Stimulated activated naive CD8-positive, alpha-beta T cell treated with anti-CD3 and anti-CD28 coated beads, Interleukin-15, Interleukin-2, amounts not matched to agents 100 ng/mL and 50 ng/mL, for 24 hours (primary cell): ENCODE results near the gene ORAI2.
"Not testable (repeated sequence)": the region's sequence is repeated elsewhere in the genome, so short reads cannot be mapped to it uniquely, and the experiment has no call there.

Experiments
- H3K27ac Mint-ChIP-seq: one replicate; pipeline ENCODE4 v1.8.0; 2021; ENCODE audit warnings: mild to moderate bottlenecking, mixed read lengths
- H3K27me3 Mint-ChIP-seq: one replicate; pipeline ENCODE4 v1.8.0; 2021; ENCODE audit warnings: mixed read lengths
- H3K36me3 Mint-ChIP-seq: one replicate; pipeline ENCODE4 v1.8.0; 2021; ENCODE audit warnings: low read depth, mixed read lengths
- H3K4me1 Mint-ChIP-seq: one replicate; pipeline ENCODE4 v1.8.0; 2021; ENCODE audit warnings: low read depth, mixed read lengths
- H3K4me3 Mint-ChIP-seq: one replicate; pipeline ENCODE4 v1.8.0; 2021; ENCODE audit warnings: mild to moderate bottlenecking, mixed read lengths
- H3K9me3 Mint-ChIP-seq: one replicate; pipeline ENCODE4 v1.8.0; 2021; ENCODE audit warnings: mixed read lengths

The ORAI2 gene

GRCh38 chr7:102479982-102480637 is 46.7 kb downstream of the ORAI2 start:
- H3K27me3 Mint-ChIP-seq, H3K36me3 Mint-ChIP-seq, H3K9me3 Mint-ChIP-seq, H3K27ac Mint-ChIP-seq, H3K4me3 Mint-ChIP-seq, H3K4me1 Mint-ChIP-seq: not testable (repeated sequence)

GRCh38 chr7:102481962-102482361 is 48.6 kb downstream of the ORAI2 start:
- H3K9me3 Mint-ChIP-seq, H3K4me1 Mint-ChIP-seq, H3K36me3 Mint-ChIP-seq, H3K27ac Mint-ChIP-seq, H3K4me3 Mint-ChIP-seq, H3K27me3 Mint-ChIP-seq: not testable (repeated sequence)

GRCh38 chr7:102484317-102484716 is 50.9 kb downstream of the ORAI2 start:
- H3K27ac Mint-ChIP-seq, H3K27me3 Mint-ChIP-seq, H3K4me3 Mint-ChIP-seq, H3K4me1 Mint-ChIP-seq, H3K36me3 Mint-ChIP-seq, H3K9me3 Mint-ChIP-seq: not testable (repeated sequence)

- H3K4me1 Mint-ChIP-seq, H3K36me3 Mint-ChIP-seq, H3K9me3 Mint-ChIP-seq, H3K27ac Mint-ChIP-seq, H3K27me3 Mint-ChIP-seq, H3K4me3 Mint-ChIP-seq: not testable (repeated sequence)
Measured at GRCh38 chr7:102490529-102491075, 57.2 kb downstream of the ORAI2 start.

GRCh38 chr7:102493220-102493935 is 60.0 kb downstream of the ORAI2 start:
- H3K27me3 Mint-ChIP-seq, H3K9me3 Mint-ChIP-seq, H3K27ac Mint-ChIP-seq, H3K36me3 Mint-ChIP-seq, H3K4me3 Mint-ChIP-seq, H3K4me1 Mint-ChIP-seq: not testable (repeated sequence)

- H3K27ac Mint-ChIP-seq, H3K9me3 Mint-ChIP-seq, H3K27me3 Mint-ChIP-seq, H3K4me3 Mint-ChIP-seq, H3K4me1 Mint-ChIP-seq, H3K36me3 Mint-ChIP-seq: not testable (repeated sequence)
Measured at GRCh38 chr7:102494026-102494425, 60.7 kb downstream of the ORAI2 start.

GRCh38 chr7:102494473-102495149 is 61.2 kb downstream of the ORAI2 start:
- H3K4me1 Mint-ChIP-seq, H3K27me3 Mint-ChIP-seq, H3K9me3 Mint-ChIP-seq, H3K4me3 Mint-ChIP-seq, H3K36me3 Mint-ChIP-seq, H3K27ac Mint-ChIP-seq: not testable (repeated sequence)

- H3K9me3 Mint-ChIP-seq, H3K4me1 Mint-ChIP-seq: not testable (repeated sequence)
Measured at GRCh38 chr7:102496861-102497260, 63.5 kb downstream of the ORAI2 start.

GRCh38 chr7:102497308-102497707 is 63.9 kb downstream of the ORAI2 start:
- not testable (repeated sequence) for H3K9me3 Mint-ChIP-seq, H3K27ac Mint-ChIP-seq, H3K27me3 Mint-ChIP-seq, H3K4me1 Mint-ChIP-seq, H3K4me3 Mint-ChIP-seq, H3K36me3 Mint-ChIP-seq

More at GRCh38 chr7:102496861-102497260, 63.5 kb downstream of the ORAI2 start:
- not testable (repeated sequence) for H3K4me3 Mint-ChIP-seq, H3K36me3 Mint-ChIP-seq, H3K27me3 Mint-ChIP-seq, H3K27ac Mint-ChIP-seq

GRCh38 chr7:102498321-102498720 is 64.9 kb downstream of the ORAI2 start:
- H3K4me1 Mint-ChIP-seq, H3K27ac Mint-ChIP-seq, H3K9me3 Mint-ChIP-seq, H3K36me3 Mint-ChIP-seq, H3K27me3 Mint-ChIP-seq, H3K4me3 Mint-ChIP-seq: not testable (repeated sequence)

- H3K4me3 Mint-ChIP-seq, H3K36me3 Mint-ChIP-seq, H3K4me1 Mint-ChIP-seq, H3K27ac Mint-ChIP-seq, H3K9me3 Mint-ChIP-seq, H3K27me3 Mint-ChIP-seq: not testable (repeated sequence)
Measured at GRCh38 chr7:102503141-102503540, 69.8 kb downstream of the ORAI2 start.

GRCh38 chr7:102505298-102506185 is 72.2 kb downstream of the ORAI2 start:
- not testable (repeated sequence) for H3K9me3 Mint-ChIP-seq, H3K27ac Mint-ChIP-seq, H3K27me3 Mint-ChIP-seq

More at GRCh38 chr7:102505298-102506185, 72.2 kb downstream of the ORAI2 start:
- H3K4me3 Mint-ChIP-seq, H3K4me1 Mint-ChIP-seq, H3K36me3 Mint-ChIP-seq: not testable (repeated sequence)
